ENCODE data around the gene RUNX2. TPM values are rescaled to one million over a fixed set of nuclear protein-coding genes. Genes with fewer than 3 reads are reported as not detected.

Gene RUNX2
- total and polyA plus RNA-seq, 2 donors (not counting 1 experiment from before 2014, with no cell fraction given): 1.3 to 2.4 TPM

DNA sequence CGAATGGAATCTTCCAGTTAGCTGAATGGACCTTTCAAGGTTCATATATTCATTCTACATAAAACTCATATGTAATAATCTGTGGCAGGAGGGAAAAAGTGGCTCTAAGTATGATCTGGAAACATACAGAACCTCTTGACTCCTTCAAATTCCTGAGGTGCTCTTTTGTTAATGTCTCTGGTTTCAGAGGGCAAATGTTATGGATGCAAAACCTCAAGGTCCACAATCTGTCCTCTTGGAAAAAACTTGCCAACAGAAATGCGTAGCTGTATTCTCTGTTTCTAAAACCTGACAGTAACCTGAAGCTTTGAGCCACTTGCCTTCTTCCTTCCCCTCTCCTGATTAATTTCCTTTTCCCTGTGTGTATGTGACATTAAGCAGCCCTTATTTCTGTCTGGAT, 130.5 kb downstream of the RUNX2 start:
- TF ChIP-seq EZH2 (IDR thresholded peaks at IDR 0.05; ENCODE audit: borderline replicate concordance, insufficient read depth, low read depth, low read length, poor library complexity, severe bottlenecking): no peak
- TF ChIP-seq, protein P1, sequence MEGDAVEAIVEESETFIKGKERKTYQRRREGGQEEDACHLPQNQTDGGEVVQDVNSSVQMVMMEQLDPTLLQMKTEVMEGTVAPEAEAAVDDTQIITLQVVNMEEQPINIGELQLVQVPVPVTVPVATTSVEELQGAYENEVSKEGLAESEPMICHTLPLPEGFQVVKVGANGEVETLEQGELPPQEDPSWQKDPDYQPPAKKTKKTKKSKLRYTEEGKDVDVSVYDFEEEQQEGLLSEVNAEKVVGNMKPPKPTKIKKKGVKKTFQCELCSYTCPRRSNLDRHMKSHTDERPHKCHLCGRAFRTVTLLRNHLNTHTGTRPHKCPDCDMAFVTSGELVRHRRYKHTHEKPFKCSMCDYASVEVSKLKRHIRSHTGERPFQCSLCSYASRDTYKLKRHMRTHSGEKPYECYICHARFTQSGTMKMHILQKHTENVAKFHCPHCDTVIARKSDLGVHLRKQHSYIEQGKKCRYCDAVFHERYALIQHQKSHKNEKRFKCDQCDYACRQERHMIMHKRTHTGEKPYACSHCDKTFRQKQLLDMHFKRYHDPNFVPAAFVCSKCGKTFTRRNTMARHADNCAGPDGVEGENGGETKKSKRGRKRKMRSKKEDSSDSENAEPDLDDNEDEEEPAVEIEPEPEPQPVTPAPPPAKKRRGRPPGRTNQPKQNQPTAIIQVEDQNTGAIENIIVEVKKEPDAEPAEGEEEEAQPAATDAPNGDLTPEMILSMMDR (IDR thresholded peaks at IDR 0.05): no peak
- H2AFZ ChIP-seq (ENCODE audit: insufficient read depth, low read depth, low read length, poor library complexity, severe bottlenecking): no peak overlapping the region
- ATAC-seq (ENCODE audit: low read depth) (no peak), DNase-seq (no peak)
- H3K4me2 ChIP-seq (replicated peaks; ENCODE audit: low read depth, low read length, poor library complexity, severe bottlenecking): no peak overlapping the region
- H3K9me3 ChIP-seq (ENCODE audit: control extremely low read depth in 1 of 3, control insufficient read depth in 2 of 3, insufficient read depth in 1 of 3, low read length in 2 of 3): no peaks in the 10 kb centered on the region
- no peaks in the 10 kb centered on the region for H3K4me1 Mint-ChIP-seq
- H3K79me2 ChIP-seq (ENCODE audit: control insufficient read depth, insufficient read depth, low read length): no peaks in the 10 kb centered on the region
- no peaks in the 10 kb centered on the region for H3K36me3 ChIP-seq (replicated peaks in 1 of 2; ENCODE audit: control extremely low read depth in 1 of 2, control insufficient read depth in 1 of 2, extremely low read depth in 1 of 2, insufficient read depth in 2 of 2, low read length in 1 of 2)
- no peaks in the 10 kb centered on the region for H3K27me3 Mint-ChIP-seq
- H3K9ac ChIP-seq (ENCODE audit: low read length): no peak overlapping the region
- H3K4me3 ChIP-seq (ENCODE audit: control extremely low read depth in 1 of 5, extremely low read depth in 1 of 5, insufficient read depth in 1 of 5, low read depth in 2 of 5, low read length in 4 of 5): no peak overlapping the region
- no peak overlapping the region for H3K27ac ChIP-seq (ENCODE audit: low read length in 2 of 2)
- H3K27me3 ChIP-seq (replicated peaks in 1 of 4; ENCODE audit: control extremely low read depth in 1 of 4, control insufficient read depth in 3 of 4, insufficient read depth in 4 of 4, low read length in 3 of 4): no peaks in the 10 kb centered on the region
- intact Hi-C loops (cut with micrococcal nuclease): no loop called here
- peaks cover 0 to 4% of the 10 kb centered on the region in 2 donors for H3K4me1 ChIP-seq (ENCODE audit: control insufficient read depth in 2 of 2, insufficient read depth in 2 of 2, low read length in 2 of 2)
- H3K9me3 Mint-ChIP-seq (ENCODE audit: insufficient read depth): no peaks in the 10 kb centered on the region
- H3K4me3 Mint-ChIP-seq: no peak overlapping the region
- CTCF ChIA-PET: interaction anchor here (1.7 kb wide), 1 partner anchor 15 kb away, joined by 3 read pairs; no protein-coding TSS in a partner anchor
- H3K27ac Mint-ChIP-seq: no peak overlapping the region
- POLR2A ChIA-PET: no interaction called here
- 100% methylated on average over 1 of the region's 2 CpGs for WGBS (ENCODE audit: insufficient coverage)
- H4K20me1 ChIP-seq (ENCODE audit: control insufficient read depth, insufficient read depth, low read length, poor library complexity, severe bottlenecking): no peaks in the 10 kb centered on the region

DNA sequence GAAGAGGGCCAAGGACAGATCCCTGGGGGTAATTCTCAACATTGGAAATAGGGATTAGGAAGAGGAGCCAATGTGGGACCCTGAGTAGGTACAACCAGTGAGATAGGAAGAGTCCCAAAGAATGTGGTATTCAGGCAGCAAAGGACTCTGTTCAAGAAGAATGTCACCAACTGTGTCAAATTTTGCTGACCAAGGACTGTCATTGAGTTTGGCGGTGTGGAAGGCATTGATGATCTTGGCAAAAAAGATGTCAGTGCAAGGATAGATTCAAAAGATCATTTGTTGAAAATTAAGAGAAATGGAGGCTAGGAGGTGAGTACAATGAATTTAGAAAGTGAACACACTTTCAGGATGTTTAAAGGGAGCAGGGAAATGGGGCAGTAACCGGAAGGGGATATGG, 132.0 kb downstream of the RUNX2 start:
- Histone ChIP-seq H3K9me3 (ENCODE audit: control extremely low read depth in 1 of 3, control insufficient read depth in 2 of 3, insufficient read depth in 1 of 3, low read length in 2 of 3) (no peaks in the 10 kb centered on the region), H4K20me1 (ENCODE audit: control insufficient read depth, insufficient read depth, low read length, poor library complexity, severe bottlenecking) (no peaks in the 10 kb centered on the region), H3K9ac (ENCODE audit: low read length) (no peak overlapping the region), H3K4me3 (ENCODE audit: control extremely low read depth in 1 of 5, extremely low read depth in 1 of 5, insufficient read depth in 1 of 5, low read depth in 2 of 5, low read length in 4 of 5) (no peak overlapping the region), H2AFZ (ENCODE audit: insufficient read depth, low read depth, low read length, poor library complexity, severe bottlenecking) (no peak overlapping the region), H3K27ac (ENCODE audit: low read length in 2 of 2) (no peak overlapping the region), H3K79me2 (ENCODE audit: control insufficient read depth, insufficient read depth, low read length) (no peaks in the 10 kb centered on the region), H3K27me3 (replicated peaks in 1 of 4; ENCODE audit: control extremely low read depth in 1 of 4, control insufficient read depth in 3 of 4, insufficient read depth in 4 of 4, low read length in 3 of 4) (no peaks in the 10 kb centered on the region), H3K4me1 (ENCODE audit: control insufficient read depth in 2 of 2, insufficient read depth in 2 of 2, low read length in 2 of 2) (peaks cover 0 to 4% of the 10 kb centered on the region in 2 donors), H3K36me3 (replicated peaks in 1 of 2; ENCODE audit: control extremely low read depth in 1 of 2, control insufficient read depth in 1 of 2, extremely low read depth in 1 of 2, insufficient read depth in 2 of 2, low read length in 1 of 2) (no peaks in the 10 kb centered on the region), H3K4me2 (replicated peaks; ENCODE audit: low read depth, low read length, poor library complexity, severe bottlenecking) (no peak overlapping the region)
- H3K27ac Mint-ChIP-seq: no peak overlapping the region
- H3K4me1 Mint-ChIP-seq: no peaks in the 10 kb centered on the region
- H3K9me3 Mint-ChIP-seq (ENCODE audit: insufficient read depth): no peaks in the 10 kb centered on the region
- 100% methylated on average over 2 of the region's 2 CpGs for WGBS (ENCODE audit: insufficient coverage)
- H3K27me3 Mint-ChIP-seq: no peaks in the 10 kb centered on the region
- TF ChIP-seq EZH2 (IDR thresholded peaks at IDR 0.05; ENCODE audit: borderline replicate concordance, insufficient read depth, low read depth, low read length, poor library complexity, severe bottlenecking): no peak
- TF ChIP-seq, protein P1 (IDR thresholded peaks at IDR 0.05): no peak
- intact Hi-C loops (cut with micrococcal nuclease): no loop called here
- H3K4me3 Mint-ChIP-seq: no peak overlapping the region
- ChIA-PET POLR2A (interaction anchor here (0.7 kb wide), 1 partner anchor 44 kb away, joined by 3 read pairs; no protein-coding TSS in a partner anchor), CTCF (no interaction called here)
- no peak for ATAC-seq (ENCODE audit: low read depth)
- no peak for DNase-seq
